K562 (cell line): Measurements from ENCODE around the gene DUOX2. TPM values are rescaled to one million over a fixed set of nuclear protein-coding genes. Genes with fewer than 3 reads are reported as not detected.
A peak's percentile ranks its signal among the peaks of the same experiment; 100 is the strongest.

Source experiments
- ATF1 ChIP-seq, 2 experiments: fragments of 450-650 bp in 1 of 2; IDR thresholded peaks; 2 replicates each; pipeline ENCODE4 v1.6.1; 2016; ENCODE audit warnings: missing compliant biosample characterization in 1 of 2, missing genetic modification characterization in 1 of 2
- EGR1 ChIP-seq: fragments of 450-650 bp; conservative IDR thresholded peaks from 2 replicates; pipeline ENCODE4 v1.6.1; 2017; ENCODE audit warnings: mild to moderate bottlenecking
- GATAD2B ChIP-seq: fragments of 450-650 bp; IDR thresholded peaks from 2 replicates; pipeline ENCODE4 v1.6.1; 2017; ENCODE audit warnings: mild to moderate bottlenecking, borderline replicate concordance
- HDAC2 ChIP-seq: fragments of 450-650 bp; IDR thresholded peaks from 2 replicates; pipeline ENCODE4 v1.6.1; 2016; ENCODE audit warnings: mild to moderate bottlenecking
- HIVEP1 ChIP-seq: fragments of 250-450 bp; sonication (Bioruptor Pico); IDR thresholded peaks from 2 replicates; pipeline ENCODE4 v1.4.0; 2020; ENCODE audit warnings: mild to moderate bottlenecking
- IFI16 ChIP-seq: fragments of 250-450 bp; sonication (Bioruptor Pico); IDR thresholded peaks from 2 replicates; pipeline ENCODE4 v2.1.2; 2022; ENCODE audit warnings: mild to moderate bottlenecking, inconsistent platforms
- KLF13 ChIP-seq: fragments of 450-650 bp; IDR thresholded peaks from 2 replicates; pipeline ENCODE4 v1.6.1; 2016; ENCODE audit warnings: missing genetic modification characterization, low read depth, mild to moderate bottlenecking, missing compliant biosample characterization, moderate library complexity, borderline replicate concordance
- MAZ ChIP-seq, 2 experiments: fragments of 450-650 bp in 1 of 2; sonication (generic) in 1 of 2; formaldehyde crosslinking; IDR thresholded peaks in 1 of 2; conservative IDR thresholded peaks in 1 of 2; 2 replicates each; pipeline versions ENCODE4 v1.4.0 to v1.5.0; 2020; ENCODE audit warnings: mild to moderate bottlenecking in 1 of 2, missing genetic modification reagents in 1 of 2
- NBN ChIP-seq: fragments of 450-650 bp; IDR thresholded peaks from 2 replicates; pipeline ENCODE4 v1.6.1; 2016; ENCODE audit warnings: low read depth, mild to moderate bottlenecking
- NFYB ChIP-seq: IDR thresholded peaks from 2 replicates; pipeline ENCODE4 v1.6.1; 2011; ENCODE audit warnings: mild to moderate bottlenecking, moderate library complexity; ENCODE audit not compliant: insufficient read length; ENCODE audit errors: extremely low read depth
- RNF2 ChIP-seq: sonication (generic); IDR thresholded peaks from 2 replicates; pipeline ENCODE4 v1.6.1; 2016
- RUNX1 ChIP-seq: sonication (generic); IDR thresholded peaks from 2 replicates; pipeline ENCODE4 v1.6.1; 2016; ENCODE audit warnings: antibody characterized with exemption, low read depth
- SIX5 ChIP-seq, 2 experiments: IDR thresholded peaks; 2 replicates each; pipeline ENCODE4 v1.6.1; 2011; ENCODE audit warnings: low read length in 2 of 2, borderline replicate concordance in 1 of 2, low read depth in 1 of 2, mild to moderate bottlenecking in 1 of 2, moderate library complexity in 1 of 2; ENCODE audit not compliant: insufficient read depth in 1 of 2
- SREBF1 ChIP-seq: fragments of 150-350 bp; IDR thresholded peaks from 2 replicates; pipeline ENCODE4 v1.6.1; 2014; ENCODE audit warnings: antibody characterized with exemption, low read depth, low read length, borderline replicate concordance
- TAL1 ChIP-seq: fragments of 450-650 bp; IDR thresholded peaks from 2 replicates; pipeline ENCODE4 v1.6.1; 2016; ENCODE audit warnings: mild to moderate bottlenecking
- ZNF263 ChIP-seq: sonication (generic); formaldehyde crosslinking; IDR thresholded peaks from 2 replicates; pipeline ENCODE4 v1.8.0; 2022; ENCODE audit warnings: mild to moderate bottlenecking, missing genetic modification reagents, borderline replicate concordance
- ZNF436 ChIP-seq: fragments of 250-450, 450-650 bp; sonication (Bioruptor Pico); formaldehyde crosslinking; IDR thresholded peaks from 2 replicates; pipeline ENCODE4 v1.7.0; 2020; ENCODE audit warnings: mild to moderate bottlenecking
- ZNF589 ChIP-seq: fragments of 200-800 bp; sonication (Bioruptor generic); IDR thresholded peaks from 2 replicates; pipeline ENCODE4 v1.6.1; 2016; ENCODE audit warnings: low read depth, missing genetic modification characterization, missing compliant biosample characterization
- ZSCAN32 ChIP-seq: fragments of 450-650 bp; formaldehyde crosslinking; IDR thresholded peaks from 2 replicates; pipeline ENCODE4 v1.4.0; 2020; ENCODE audit warnings: mild to moderate bottlenecking, moderate library complexity
- polyA plus RNA-seq, 8 experiments: library from polyadenylated mRNA; depleted of rRNA in 4 of 8; stranded (reverse) in 5 of 8; unstranded in 3 of 8; fragments of >200 nt; fragmentation: Nextera tagmentation in 2 of 8; fragmentation: Illumina TruSeq in 1 of 8; extraction: Ambion mirVana in 2 of 8; extraction: Trizol in 1 of 8; gene quantifications; 2 replicates each; pipeline versions ENCODE4 v1.2.1 to v1.2.3, GENCODE V29; 2011 to 2014; ENCODE audit warnings: inconsistent platforms in 1 of 8, missing spikeins in 1 of 8
- total RNA-seq, 7 experiments: library from RNA; depleted of rRNA in 6 of 7; stranded (reverse); fragments of >200 nt in 6 of 7; fragmentation: Illumina TruSeq in 2 of 7; extraction: Trizol in 2 of 7; gene quantifications; 2 replicates each; pipeline versions ENCODE4 v1.2.1 to v1.2.3, GENCODE V29; 2011 to 2021; ENCODE audit warnings: low replicate concordance in 1 of 7
- TF ChIP-seq, protein P1 (sequence below): sonication (generic); formaldehyde crosslinking; IDR thresholded peaks from 2 replicates; pipeline ENCODE4 v1.9.0; 2022; ENCODE audit warnings: mild to moderate bottlenecking, missing genetic modification reagents
- TF ChIP-seq, protein P2 (sequence below): fragments of 250-450 bp; sonication (Bioruptor Pico); IDR thresholded peaks from 2 replicates; pipeline ENCODE4 v1.5.0; 2021
- TF ChIP-seq, protein P3 (sequence below): fragments of 250-450 bp; sonication (Bioruptor Pico); IDR thresholded peaks from 2 replicates; pipeline ENCODE4 v1.4.0; 2020; ENCODE audit warnings: mild to moderate bottlenecking, moderate library complexity, borderline replicate concordance
- TF ChIP-seq, protein P4 (sequence below): fragments of 450-650 bp; IDR thresholded peaks from 2 replicates; pipeline ENCODE4 v1.6.1; 2014; ENCODE audit warnings: low read depth, mild to moderate bottlenecking, moderate library complexity, borderline replicate concordance

DUOX2 gene
- total and polyA plus RNA-seq, 9 of the 15 experiments (the other 6 are each of a cell fraction or from before 2014, with no cell fraction given) = 0.01 to 0.03 (median 0.02) TPM; not detected in 6

DNA sequence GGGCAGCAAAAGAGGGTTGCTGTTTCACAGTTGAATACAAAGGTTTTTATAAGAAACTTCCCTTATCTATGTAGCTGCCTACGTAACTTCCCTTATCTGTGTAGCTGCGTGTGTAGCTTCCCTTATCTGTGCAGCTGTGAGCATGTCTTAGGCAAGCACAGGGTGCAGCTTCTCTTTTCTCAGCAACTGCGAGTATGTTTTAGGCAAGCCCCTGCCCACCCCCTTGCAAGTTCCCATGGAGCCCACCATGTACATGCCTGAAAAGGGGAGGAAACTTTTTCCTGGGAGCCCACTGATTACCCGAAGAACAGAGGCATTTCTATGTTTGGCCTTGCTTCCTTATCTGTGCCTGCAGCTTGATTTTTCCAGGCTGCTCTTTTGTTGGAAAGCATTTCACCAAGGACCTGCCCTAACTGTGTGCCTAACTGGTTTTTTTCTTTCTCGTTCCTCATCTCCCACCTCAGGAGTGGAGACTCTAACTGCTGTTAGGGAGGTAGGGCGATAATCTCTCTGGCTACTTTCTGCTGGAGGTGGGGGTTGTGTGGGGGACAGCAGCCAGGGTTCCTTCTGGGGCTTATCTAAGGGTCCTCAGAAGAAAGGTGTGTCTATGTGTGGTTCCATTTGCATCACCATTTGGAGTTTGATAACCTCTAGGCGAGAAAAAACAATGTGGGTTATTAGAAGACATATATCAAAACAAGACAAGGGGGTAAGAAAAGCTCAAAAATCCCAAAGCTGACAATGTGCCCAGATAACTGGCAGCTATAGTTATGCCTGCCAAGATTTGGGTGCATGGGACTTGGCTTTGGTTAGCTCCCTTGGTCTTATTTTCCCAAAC is 65.0 kb downstream of the DUOX2 start (continued):
- TF ChIP-seq, protein P1, sequence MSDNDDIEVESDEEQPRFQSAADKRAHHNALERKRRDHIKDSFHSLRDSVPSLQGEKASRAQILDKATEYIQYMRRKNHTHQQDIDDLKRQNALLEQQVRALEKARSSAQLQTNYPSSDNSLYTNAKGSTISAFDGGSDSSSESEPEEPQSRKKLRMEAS (CRISPR knock-in tag) = no peak; the same call in 1 of the 2 replicates
- TF ChIP-seq RUNX1 (peak; percentile 41; the same call in 1 of the 2 replicates), MAZ (CRISPR knock-in tag; conservative IDR thresholded peaks at IDR 0.05 in 1 of 2, IDR thresholded peaks at IDR 0.05 in 1 of 2) (peak; percentile 37 to 57; a peak in 1 of 4 replicates), SREBF1 (no peak), ZNF436 (CRISPR knock-in tag) (no peak), IFI16 (CRISPR knock-in tag) (no peak), TAL1 (peak; percentile 90), SIX5 (IDR thresholded peaks at IDR 0.05; ENCODE audit: borderline replicate concordance in 1 of 2, insufficient read depth in 1 of 2, low read depth in 1 of 2, low read length in 2 of 2) (no peak), ZNF263 (CRISPR knock-in tag) (no peak), ZSCAN32 (CRISPR knock-in tag) (no peak), NBN (peak; percentile 94), EGR1 (peak; percentile 93; the same call in 1 of the 2 replicates), ATF1 (CRISPR knock-in tag; IDR thresholded peaks at IDR 0.05) (no peak), ATF1 (tag; IDR thresholded peaks at IDR 0.05) (peak; percentile 97), GATAD2B (peak; percentile 88), RNF2 (peak; percentile 76), ZNF589 (CRISPR knock-in tag) (peak; percentile 82), NFYB (no peak), KLF13 (no peak), HIVEP1 (CRISPR knock-in tag) (0 out of 2 replicates have a peak, but pooled peaks have one; percentile 11), HDAC2 (peak; percentile 91)
- TF ChIP-seq, protein P2, sequence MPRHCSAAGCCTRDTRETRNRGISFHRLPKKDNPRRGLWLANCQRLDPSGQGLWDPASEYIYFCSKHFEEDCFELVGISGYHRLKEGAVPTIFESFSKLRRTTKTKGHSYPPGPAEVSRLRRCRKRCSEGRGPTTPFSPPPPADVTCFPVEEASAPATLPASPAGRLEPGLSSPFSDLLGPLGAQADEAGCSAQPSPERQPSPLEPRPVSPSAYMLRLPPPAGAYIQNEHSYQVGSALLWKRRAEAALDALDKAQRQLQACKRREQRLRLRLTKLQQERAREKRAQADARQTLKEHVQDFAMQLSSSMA (CRISPR knock-in tag) = no peak
- TF ChIP-seq, protein P3, sequence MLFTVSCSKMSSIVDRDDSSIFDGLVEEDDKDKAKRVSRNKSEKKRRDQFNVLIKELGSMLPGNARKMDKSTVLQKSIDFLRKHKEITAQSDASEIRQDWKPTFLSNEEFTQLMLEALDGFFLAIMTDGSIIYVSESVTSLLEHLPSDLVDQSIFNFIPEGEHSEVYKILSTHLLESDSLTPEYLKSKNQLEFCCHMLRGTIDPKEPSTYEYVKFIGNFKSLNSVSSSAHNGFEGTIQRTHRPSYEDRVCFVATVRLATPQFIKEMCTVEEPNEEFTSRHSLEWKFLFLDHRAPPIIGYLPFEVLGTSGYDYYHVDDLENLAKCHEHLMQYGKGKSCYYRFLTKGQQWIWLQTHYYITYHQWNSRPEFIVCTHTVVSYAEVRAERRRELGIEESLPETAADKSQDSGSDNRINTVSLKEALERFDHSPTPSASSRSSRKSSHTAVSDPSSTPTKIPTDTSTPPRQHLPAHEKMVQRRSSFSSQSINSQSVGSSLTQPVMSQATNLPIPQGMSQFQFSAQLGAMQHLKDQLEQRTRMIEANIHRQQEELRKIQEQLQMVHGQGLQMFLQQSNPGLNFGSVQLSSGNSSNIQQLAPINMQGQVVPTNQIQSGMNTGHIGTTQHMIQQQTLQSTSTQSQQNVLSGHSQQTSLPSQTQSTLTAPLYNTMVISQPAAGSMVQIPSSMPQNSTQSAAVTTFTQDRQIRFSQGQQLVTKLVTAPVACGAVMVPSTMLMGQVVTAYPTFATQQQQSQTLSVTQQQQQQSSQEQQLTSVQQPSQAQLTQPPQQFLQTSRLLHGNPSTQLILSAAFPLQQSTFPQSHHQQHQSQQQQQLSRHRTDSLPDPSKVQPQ (CRISPR knock-in tag) = no peak
- TF ChIP-seq, protein P4, sequence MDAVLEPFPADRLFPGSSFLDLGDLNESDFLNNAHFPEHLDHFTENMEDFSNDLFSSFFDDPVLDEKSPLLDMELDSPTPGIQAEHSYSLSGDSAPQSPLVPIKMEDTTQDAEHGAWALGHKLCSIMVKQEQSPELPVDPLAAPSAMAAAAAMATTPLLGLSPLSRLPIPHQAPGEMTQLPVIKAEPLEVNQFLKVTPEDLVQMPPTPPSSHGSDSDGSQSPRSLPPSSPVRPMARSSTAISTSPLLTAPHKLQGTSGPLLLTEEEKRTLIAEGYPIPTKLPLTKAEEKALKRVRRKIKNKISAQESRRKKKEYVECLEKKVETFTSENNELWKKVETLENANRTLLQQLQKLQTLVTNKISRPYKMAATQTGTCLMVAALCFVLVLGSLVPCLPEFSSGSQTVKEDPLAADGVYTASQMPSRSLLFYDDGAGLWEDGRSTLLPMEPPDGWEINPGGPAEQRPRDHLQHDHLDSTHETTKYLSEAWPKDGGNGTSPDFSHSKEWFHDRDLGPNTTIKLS = peak; percentile 39; the same call in 1 of the 2 replicates
